ENCODE measurements around the gene GPR33. TPM values are rescaled to one million over a fixed set of nuclear protein-coding genes. Genes with fewer than 3 reads are reported as not detected.

Gene GPR33
- total RNA-seq, 1 experiment from 2014 or later: not detected

DNA sequence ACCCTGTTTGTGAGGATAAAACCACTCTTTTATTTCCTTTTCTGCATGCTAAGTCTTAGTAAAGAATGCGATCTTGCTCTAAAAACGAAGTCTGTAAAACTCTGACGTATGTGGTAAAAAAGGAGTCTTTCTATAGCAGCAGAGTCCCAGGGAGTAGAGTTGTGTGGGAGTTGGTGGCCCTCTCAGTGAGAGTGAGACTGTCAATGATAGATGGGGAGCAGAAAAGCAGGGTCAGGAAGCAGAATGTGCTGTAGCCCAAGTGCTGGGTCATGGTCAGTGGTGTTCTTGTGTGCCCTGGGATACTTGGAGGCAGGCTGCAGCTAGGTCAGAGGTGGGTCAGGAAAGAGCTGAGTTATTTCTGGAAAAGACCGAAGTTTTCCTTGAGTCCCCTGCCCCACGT lies 20.3 kb upstream of the GPR33 start (continued):
- TF ChIP-seq, protein P1, sequence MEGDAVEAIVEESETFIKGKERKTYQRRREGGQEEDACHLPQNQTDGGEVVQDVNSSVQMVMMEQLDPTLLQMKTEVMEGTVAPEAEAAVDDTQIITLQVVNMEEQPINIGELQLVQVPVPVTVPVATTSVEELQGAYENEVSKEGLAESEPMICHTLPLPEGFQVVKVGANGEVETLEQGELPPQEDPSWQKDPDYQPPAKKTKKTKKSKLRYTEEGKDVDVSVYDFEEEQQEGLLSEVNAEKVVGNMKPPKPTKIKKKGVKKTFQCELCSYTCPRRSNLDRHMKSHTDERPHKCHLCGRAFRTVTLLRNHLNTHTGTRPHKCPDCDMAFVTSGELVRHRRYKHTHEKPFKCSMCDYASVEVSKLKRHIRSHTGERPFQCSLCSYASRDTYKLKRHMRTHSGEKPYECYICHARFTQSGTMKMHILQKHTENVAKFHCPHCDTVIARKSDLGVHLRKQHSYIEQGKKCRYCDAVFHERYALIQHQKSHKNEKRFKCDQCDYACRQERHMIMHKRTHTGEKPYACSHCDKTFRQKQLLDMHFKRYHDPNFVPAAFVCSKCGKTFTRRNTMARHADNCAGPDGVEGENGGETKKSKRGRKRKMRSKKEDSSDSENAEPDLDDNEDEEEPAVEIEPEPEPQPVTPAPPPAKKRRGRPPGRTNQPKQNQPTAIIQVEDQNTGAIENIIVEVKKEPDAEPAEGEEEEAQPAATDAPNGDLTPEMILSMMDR (IDR thresholded peaks at IDR 0.05 in 2 of 3, conservative IDR thresholded peaks at IDR 0.05 in 1 of 3; ENCODE audit: borderline replicate concordance in 1 of 3, insufficient read depth in 1 of 3, low read depth in 2 of 3, low read length in 2 of 3): no peak

DNA sequence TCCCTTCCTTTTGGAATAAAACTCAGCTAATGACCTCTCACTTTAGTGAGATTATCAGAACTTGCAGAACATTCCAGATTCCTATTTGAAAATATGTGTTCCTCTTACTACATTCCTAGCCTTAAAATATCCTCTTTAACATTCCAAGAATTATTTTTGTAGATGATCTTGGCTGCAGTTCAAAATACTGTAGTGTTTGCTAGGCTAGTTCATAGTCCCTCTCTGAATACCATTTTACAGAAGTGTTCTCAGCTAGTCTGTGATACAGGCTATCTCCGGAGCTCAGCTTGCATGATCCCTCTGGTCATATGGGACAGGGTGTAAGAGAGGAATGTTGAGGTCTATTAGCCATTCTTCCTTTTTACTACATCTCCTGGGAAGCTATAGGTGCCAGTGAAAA lies 17.6 kb upstream of the GPR33 start:
- TF ChIP-seq SP1 (IDR thresholded peaks at IDR 0.05; ENCODE audit: low read depth) (no peak), FOSL1 (IDR thresholded peaks at IDR 0.05; ENCODE audit: low read depth) (no peak), CEBPB (IDR thresholded peaks at IDR 0.05; ENCODE audit: low read depth) (no peak), POLR2A (IDR thresholded peaks at IDR 0.05; ENCODE audit: borderline replicate concordance, extremely low read depth, insufficient read depth, insufficient read length) (no peak)
- TF ChIP-seq, protein P2, sequence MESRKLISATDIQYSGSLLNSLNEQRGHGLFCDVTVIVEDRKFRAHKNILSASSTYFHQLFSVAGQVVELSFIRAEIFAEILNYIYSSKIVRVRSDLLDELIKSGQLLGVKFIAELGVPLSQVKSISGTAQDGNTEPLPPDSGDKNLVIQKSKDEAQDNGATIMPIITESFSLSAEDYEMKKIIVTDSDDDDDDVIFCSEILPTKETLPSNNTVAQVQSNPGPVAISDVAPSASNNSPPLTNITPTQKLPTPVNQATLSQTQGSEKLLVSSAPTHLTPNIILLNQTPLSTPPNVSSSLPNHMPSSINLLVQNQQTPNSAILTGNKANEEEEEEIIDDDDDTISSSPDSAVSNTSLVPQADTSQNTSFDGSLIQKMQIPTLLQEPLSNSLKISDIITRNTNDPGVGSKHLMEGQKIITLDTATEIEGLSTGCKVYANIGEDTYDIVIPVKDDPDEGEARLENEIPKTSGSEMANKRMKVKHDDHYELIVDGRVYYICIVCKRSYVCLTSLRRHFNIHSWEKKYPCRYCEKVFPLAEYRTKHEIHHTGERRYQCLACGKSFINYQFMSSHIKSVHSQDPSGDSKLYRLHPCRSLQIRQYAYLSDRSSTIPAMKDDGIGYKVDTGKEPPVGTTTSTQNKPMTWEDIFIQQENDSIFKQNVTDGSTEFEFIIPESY (IDR thresholded peaks at IDR 0.05; ENCODE audit: extremely low read depth, insufficient replicate concordance, low read length): no peak
- Histone ChIP-seq H3K9me3 (ENCODE audit: control insufficient read depth in 1 of 2, insufficient read depth in 1 of 2, low read depth in 1 of 2, low read length in 2 of 2) (no peaks in the 10 kb centered on the region), H3K4me1 (ENCODE audit: control insufficient read depth in 1 of 2, insufficient read depth in 2 of 2, low read length in 2 of 2) (no peaks in the 10 kb centered on the region), H3K4me3 (replicated peaks in 1 of 2; ENCODE audit: low read depth in 1 of 2, low read length in 2 of 2) (no peak overlapping the region), H3K27me3 (ENCODE audit: insufficient read depth, low read length) (no peaks in the 10 kb centered on the region), H4K20me1 (ENCODE audit: insufficient read depth) (no peaks in the 10 kb centered on the region), H3K79me2 (ENCODE audit: insufficient read depth, low read length) (no peaks in the 10 kb centered on the region), H3K27ac (ENCODE audit: low read depth, low read length) (no peak overlapping the region), H3K9ac (ENCODE audit: low read length) (no peak overlapping the region), H3K36me3 (ENCODE audit: control insufficient read depth in 1 of 2, insufficient read depth in 2 of 2, low read length in 2 of 2) (no peaks in the 10 kb centered on the region), H3K9me2 (ENCODE audit: insufficient read depth) (no peaks in the 10 kb centered on the region), H2AFZ (ENCODE audit: low read depth, low read length, poor library complexity, severe bottlenecking) (no peak overlapping the region), H3K4me2 (ENCODE audit: low read length) (no peak overlapping the region)
- RAD21 ChIA-PET (ENCODE audit: low non-redundant PET in 1 of 2, low total read pairs in 2 of 2, uncharacterized antibody in 2 of 2, unreplicated experiment in 2 of 2): no interaction called here
- intact Hi-C loops (cut with micrococcal nuclease): no loop called here
- CTCF ChIA-PET: no interaction called here
- POLR2A ChIA-PET: no interaction called here
- DNase-seq (ENCODE audit: low read depth, low spot score): no peak
- no TSS peak for BruUV-seq (replicated peaks)
- ATAC-seq: no peak
